Measurements from ENCODE around the gene MACROD2. TPM values are rescaled to one million over a fixed set of nuclear protein-coding genes. Genes with fewer than 3 reads are reported as not detected.

Gene MACROD2
- total and polyA plus RNA-seq, 2 experiments from 2014 or later: 2.8 to 4.3 TPM

DNA sequence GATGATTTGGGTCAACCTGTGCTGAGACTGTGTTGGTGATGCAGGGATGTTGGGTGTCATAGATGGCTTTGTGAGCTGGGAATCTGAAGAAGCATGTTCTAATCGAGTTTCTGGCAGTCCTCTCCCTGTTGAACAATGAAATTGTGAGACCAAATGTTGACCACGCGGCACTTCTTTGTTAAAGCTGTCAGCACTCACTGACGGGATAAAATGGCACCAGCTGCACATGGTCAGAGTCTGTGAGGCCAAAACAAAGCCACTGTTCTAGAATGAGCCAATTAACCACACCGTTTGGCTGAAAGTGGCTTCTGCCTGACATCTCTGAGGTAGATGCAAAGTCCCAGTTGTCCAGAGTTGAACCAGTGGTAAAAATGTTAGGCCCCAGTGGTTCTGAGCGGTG lies 2015.7 kb downstream of the MACROD2 start:
- H3K36me3 ChIP-seq (ENCODE audit: insufficient read depth): no peaks in the 10 kb centered on the region
- Mint-ChIP-seq H3K36me3 (ENCODE audit: low read depth) (no peaks in the 10 kb centered on the region), H3K27me3 (ENCODE audit: insufficient read depth, low read depth, poor library complexity) (no peaks in the 10 kb centered on the region), H3K4me1 (peaks cover 4% of the 10 kb centered on the region), H3K9me3 (no peaks in the 10 kb centered on the region; the same call in 2 of the 3 replicates), H3K27ac (no peak overlapping the region), H3K4me3 (no peak overlapping the region)
- no peaks in the 10 kb centered on the region for H3K27me3 ChIP-seq (ENCODE audit: insufficient read depth)
- no peaks in the 10 kb centered on the region for H3K79me2 ChIP-seq (replicated peaks; ENCODE audit: insufficient read depth)
- no peaks in the 10 kb centered on the region for H3F3A ChIP-seq (replicated peaks; ENCODE audit: low read depth)
- DNase-seq (ENCODE audit: low spot score) (no peak), ATAC-seq (no peak)
- H4K20me1 ChIP-seq (replicated peaks; ENCODE audit: insufficient read depth): no peaks in the 10 kb centered on the region
- H3K9me2 ChIP-seq (ENCODE audit: insufficient read depth): peaks cover 4% of the 10 kb centered on the region
- no peak for TF ChIP-seq POLR2AphosphoS5 (IDR thresholded peaks at IDR 0.05; ENCODE audit: low read depth)
- no peak for TF ChIP-seq STAT1 (IDR thresholded peaks at IDR 0.05; ENCODE audit: unreplicated experiment)
- no peak for TF ChIP-seq JUNB (IDR thresholded peaks at IDR 0.05; ENCODE audit: unreplicated experiment)
- TF ChIP-seq ZNF331 (CRISPR knock-in tag; IDR thresholded peaks at IDR 0.05; ENCODE audit: low read depth): no peak
- TF ChIP-seq REST (IDR thresholded peaks at IDR 0.05; ENCODE audit: unreplicated experiment): no peak
- no peak for TF ChIP-seq CTCF (conservative IDR thresholded peaks at IDR 0.05; ENCODE audit: low read depth in 2 of 2)
- no peak overlapping the region for H2AFZ ChIP-seq
- H3K27ac ChIP-seq (ENCODE audit: low read depth): no peak overlapping the region
- H3K4me3 ChIP-seq: no peak overlapping the region
- no peak overlapping the region for H3K4me2 ChIP-seq
- H3K4me1 ChIP-seq (ENCODE audit: insufficient read depth): peaks cover 3% of the 10 kb centered on the region; the same call in 1 of the 2 replicates

DNA sequence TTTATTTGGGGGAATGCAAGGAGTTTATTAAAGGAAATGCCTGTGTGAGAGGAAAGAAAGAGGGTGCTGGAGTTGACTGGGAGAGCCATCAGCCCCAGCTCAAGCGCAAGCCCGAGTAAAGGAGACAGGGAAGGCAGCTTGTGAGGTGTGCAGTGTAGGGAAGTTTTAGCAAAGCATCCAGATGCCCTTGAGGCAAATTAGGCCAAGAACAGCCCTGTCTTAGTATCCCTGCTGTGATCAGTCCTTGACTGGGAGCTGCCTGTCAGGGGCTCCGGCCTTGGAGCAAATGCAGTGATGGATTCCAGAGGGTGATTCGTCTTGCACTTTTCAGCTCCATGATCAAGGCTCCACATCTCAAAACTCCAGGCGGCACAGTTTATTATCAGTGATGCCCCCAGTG lies 2016.2 kb downstream of the MACROD2 start:
- no peak overlapping the region for H2AFZ ChIP-seq
- Mint-ChIP-seq H3K4me1 (no peaks in the 10 kb centered on the region; the same call in 2 of the 3 replicates), H3K4me3 (no peak overlapping the region), H3K27me3 (ENCODE audit: insufficient read depth, low read depth, poor library complexity) (peaks cover 2% of the 10 kb centered on the region), H3K9me3 (no peaks in the 10 kb centered on the region; the same call in 2 of the 3 replicates), H3K36me3 (ENCODE audit: low read depth) (no peaks in the 10 kb centered on the region), H3K27ac (no peak overlapping the region)
- H3K4me2 ChIP-seq: no peak overlapping the region
- H3K4me3 ChIP-seq: no peak overlapping the region
- H3F3A ChIP-seq (replicated peaks; ENCODE audit: low read depth): no peaks in the 10 kb centered on the region
- DNase-seq (ENCODE audit: low spot score) (no peak), ATAC-seq (no peak)
- no peaks in the 10 kb centered on the region for H3K79me2 ChIP-seq (replicated peaks; ENCODE audit: insufficient read depth)
- TF ChIP-seq NANOG (IDR thresholded peaks at IDR 0.05; ENCODE audit: borderline replicate concordance): no peak
- no peak for TF ChIP-seq ZNF114 (CRISPR knock-in tag; IDR thresholded peaks at IDR 0.05)
- no peak for TF ChIP-seq JUNB (IDR thresholded peaks at IDR 0.05; ENCODE audit: unreplicated experiment)
- no peak for TF ChIP-seq CTCF (conservative IDR thresholded peaks at IDR 0.05; ENCODE audit: low read depth in 2 of 2)
- TF ChIP-seq REST (IDR thresholded peaks at IDR 0.05; ENCODE audit: unreplicated experiment): no peak
- TF ChIP-seq EZH2phosphoT487 (IDR thresholded peaks at IDR 0.05; ENCODE audit: unreplicated experiment): no peak
- TF ChIP-seq ZNF331 (CRISPR knock-in tag; IDR thresholded peaks at IDR 0.05; ENCODE audit: low read depth): no peak
- no peak for TF ChIP-seq ETS1 (IDR thresholded peaks at IDR 0.05)
- no peak for TF ChIP-seq CREB1 (CRISPR knock-in tag; IDR thresholded peaks at IDR 0.05; ENCODE audit: low read depth)
- TF ChIP-seq STAT1 (IDR thresholded peaks at IDR 0.05; ENCODE audit: unreplicated experiment): no peak
- H3K9me2 ChIP-seq (ENCODE audit: insufficient read depth): peaks cover 4% of the 10 kb centered on the region
- H3K4me1 ChIP-seq (ENCODE audit: insufficient read depth): no peaks in the 10 kb centered on the region
- H3K36me3 ChIP-seq (ENCODE audit: insufficient read depth): no peaks in the 10 kb centered on the region
- no peak overlapping the region for H3K27ac ChIP-seq (ENCODE audit: low read depth)
- H4K20me1 ChIP-seq (replicated peaks; ENCODE audit: insufficient read depth): no peaks in the 10 kb centered on the region
- H3K27me3 ChIP-seq (ENCODE audit: insufficient read depth): no peaks in the 10 kb centered on the region

All from GM23338 (cell line).